A549 (cell line): ENCODE measurements around the gene USP15. TPM values are rescaled to one million over a fixed set of nuclear protein-coding genes. Genes with fewer than 3 reads are reported as not detected.

ENCODE experiments used
- ATAC-seq, 2 experiments: fragments of 200-7000 bp in 1 of 2; fragments of >200 bp in 1 of 2; cut with Nextera tagmentation in 1 of 2; cut with Tn5 transposase in 1 of 2; 3 replicates each; pipeline versions ENCODE4 v1.8.0 to v1.9.1; 2018 to 2020; ENCODE audit warnings: mild to moderate bottlenecking in 1 of 2, moderate library complexity in 1 of 2
- CTCF ChIA-PET: fragments of 300-600 bp; sonication (Branson Sonifier 250); formaldehyde crosslinking; extraction: SDS; loops from one replicate; lab custom pipeline; 2021; ENCODE audit warnings: antibody characterized with exemption, inconsistent platforms; lab: Yijun Ruan, JAX
- POLR2A ChIA-PET: fragments of 350-600 bp; formaldehyde crosslinking; extraction: SDS; loops from one replicate; lab custom pipeline; 2021; ENCODE audit warnings: antibody characterized with exemption, inconsistent platforms; lab: Yijun Ruan, JAX
- DNase-seq, 2 experiments: peaks; one replicate each; pipeline versions ENCODE4 v3.0.0 to v3.0.0-alpha.2; 2011 to 2016; ENCODE audit warnings: low read depth in 1 of 2, low spot score in 1 of 2
- FAIRE-seq: peaks from 2 replicates; lab custom pipeline; 2011; peaks lifted over from hg19 to GRCh38; lab: Jason Lieb, UNC
- H3K27ac ChIP-seq, 2 experiments: fragments of >200 bp; sonication (Bioruptor Twin); formaldehyde crosslinking; 3 replicates each; pipeline ENCODE4 v1.5.1; 2016 to 2017
- H3K4me1 ChIP-seq: fragments of >200 bp; sonication (Bioruptor Twin); formaldehyde crosslinking; 3 replicates; pipeline ENCODE4 v1.6.1; 2016
- H3K4me2 ChIP-seq: fragments of >200 bp; sonication (Bioruptor Twin); formaldehyde crosslinking; 3 replicates; pipeline ENCODE4 v1.6.1; 2016
- H3K4me3 ChIP-seq: fragments of >200 bp; sonication (Bioruptor Twin); formaldehyde crosslinking; 3 replicates; pipeline ENCODE4 v1.5.1; 2016
- H3K9me3 ChIP-seq: fragments of >200 bp; sonication (Bioruptor Twin); formaldehyde crosslinking; 3 replicates; pipeline ENCODE4 v1.6.1; 2016
- ATOH8 ChIP-seq: fragments of 250-450 bp; sonication (Bioruptor Pico); IDR thresholded peaks from 2 replicates; pipeline ENCODE4 v1.5.0; 2020; ENCODE audit warnings: low read depth, mild to moderate bottlenecking, moderate library complexity
- BCL3 ChIP-seq: fragments of >200 bp; sonication (Bioruptor Twin); formaldehyde crosslinking; IDR thresholded peaks from 3 replicates; pipeline ENCODE4 v1.6.1; 2016
- CBX2 ChIP-seq: fragments of 200-600 bp; sonication (generic); IDR thresholded peaks from 2 replicates; pipeline ENCODE4 v1.6.1; 2016; ENCODE audit warnings: low read depth, mild to moderate bottlenecking, borderline replicate concordance
- CHD2 ChIP-seq: fragments of 150-350 bp; IDR thresholded peaks from 2 replicates; pipeline ENCODE4 v1.6.1; 2014; ENCODE audit warnings: low read length; ENCODE audit not compliant: partially characterized antibody
- EHF ChIP-seq: fragments of 250-450 bp; sonication (Bioruptor Pico); IDR thresholded peaks from 2 replicates; pipeline ENCODE4 v1.5.0; 2020; ENCODE audit warnings: mild to moderate bottlenecking
- EHMT2 ChIP-seq: fragments of 200-600 bp; sonication (generic); IDR thresholded peaks from 2 replicates; pipeline ENCODE4 v1.6.1; 2016; ENCODE audit warnings: antibody characterized with exemption, low read depth, mild to moderate bottlenecking, moderate library complexity
- ESRRA ChIP-seq: fragments of 150-350 bp; IDR thresholded peaks from 2 replicates; pipeline ENCODE4 v1.6.1; 2014; ENCODE audit warnings: mild to moderate bottlenecking, low read length, borderline replicate concordance
- FOSB ChIP-seq: fragments of 250-450 bp; sonication (Bioruptor Pico); IDR thresholded peaks from 2 replicates; pipeline ENCODE4 v1.5.0; 2020; ENCODE audit warnings: mild to moderate bottlenecking, moderate library complexity
- FOXS1 ChIP-seq: fragments of 250-450 bp; sonication (Bioruptor Pico); IDR thresholded peaks from 2 replicates; pipeline ENCODE4 v1.5.0; 2020; ENCODE audit warnings: mild to moderate bottlenecking, moderate library complexity
- GATA3 ChIP-seq: IDR thresholded peaks from 2 replicates; pipeline ENCODE4 v1.6.1; 2012; ENCODE audit warnings: borderline replicate concordance
- HDAC2 ChIP-seq: fragments of 200-600 bp; sonication (generic); IDR thresholded peaks from 2 replicates; pipeline ENCODE4 v1.6.1; 2016
- HEYL ChIP-seq: fragments of 250-450 bp; sonication (Bioruptor Pico); IDR thresholded peaks from 2 replicates; pipeline ENCODE4 v1.8.0; 2021; ENCODE audit warnings: mild to moderate bottlenecking, moderate library complexity
- HOXB13 ChIP-seq: fragments of 250-450 bp; sonication (Bioruptor Pico); IDR thresholded peaks from 2 replicates; pipeline ENCODE4 v1.5.0; 2020; ENCODE audit warnings: low read depth, mild to moderate bottlenecking, moderate library complexity
- JUN ChIP-seq, 2 experiments: fragments of >200 bp; sonication (Bioruptor Twin); formaldehyde crosslinking; IDR thresholded peaks; 2 replicates in 1 of 2; 3 replicates in 1 of 2; pipeline ENCODE4 v1.6.1; 2016 to 2017
- KDM5A ChIP-seq: fragments of 200-600 bp; sonication (generic); IDR thresholded peaks from 2 replicates; pipeline ENCODE4 v1.6.1; 2016; ENCODE audit warnings: antibody characterized with exemption, mild to moderate bottlenecking
- MAFK ChIP-seq: fragments of 450-650 bp; IDR thresholded peaks from 2 replicates; pipeline ENCODE4 v1.6.1; 2014; ENCODE audit not compliant: partially characterized antibody
- MAZ ChIP-seq: fragments of 150-350 bp; IDR thresholded peaks from 2 replicates; pipeline ENCODE4 v1.6.1; 2014; ENCODE audit warnings: antibody characterized with exemption, low read depth, low read length, borderline replicate concordance
- NFE2L2 ChIP-seq: fragments of 150-350 bp; conservative IDR thresholded peaks from 2 replicates; pipeline ENCODE4 v1.6.1; 2014; ENCODE audit warnings: low read length
- PHF8 ChIP-seq: fragments of 200-600 bp; sonication (generic); IDR thresholded peaks from 2 replicates; pipeline ENCODE4 v1.6.1; 2016; ENCODE audit warnings: low read depth, mild to moderate bottlenecking, antibody characterized with exemption, moderate library complexity, borderline replicate concordance
- POLR2AphosphoS2 ChIP-seq: conservative IDR thresholded peaks from 2 replicates; pipeline ENCODE4 v1.6.1; 2012; ENCODE audit warnings: low read length, improper control_type of control experiment, inconsistent platforms
- RNF2 ChIP-seq: fragments of 200-600 bp; sonication (generic); IDR thresholded peaks from 2 replicates; pipeline ENCODE4 v1.6.1; 2016; ENCODE audit warnings: low read depth, mild to moderate bottlenecking, antibody characterized with exemption, moderate library complexity, borderline replicate concordance
- WGBS: methylation state at CpG from one replicate; pipeline ENCODE4 v1.1.6; 2017; ENCODE audit errors: missing lambda C conversion rate; 5-methylcytosine and 5-hydroxymethylcytosine counted together
- polyA plus RNA-seq, 4 experiments: library from polyadenylated mRNA; depleted of rRNA in 3 of 4; stranded (reverse); fragments of >200 nt; fragmentation: RNase III in 1 of 4; extraction: RNeasy Plus Mini Kit Qiagen cat#74134 plus additional on column Dnase treatment in 1 of 4; gene quantifications; 2 replicates in 3 of 4; 3 replicates in 1 of 4; pipeline ENCODE4 v1.2.3, GENCODE V29; 2011 to 2017
- TF ChIP-seq, protein P1 (sequence below): IDR thresholded peaks from 2 replicates; pipeline ENCODE4 v1.6.1; 2012; ENCODE audit warnings: low read depth, borderline replicate concordance
- TF ChIP-seq, protein P2 (sequence below): IDR thresholded peaks from 2 replicates; pipeline ENCODE4 v1.6.1; 2012
- TF ChIP-seq, protein P3 (sequence below): fragments of 200-600 bp; sonication (generic); IDR thresholded peaks from 2 replicates; pipeline ENCODE4 v1.6.1; 2016; ENCODE audit warnings: antibody characterized with exemption, mild to moderate bottlenecking, moderate library complexity

The USP15 gene
- polyA plus RNA-seq, 2 of the 4 experiments (the other 2 are of a cell fraction) = 30.4 to 67.6 TPM

GRCh38 chr12:62239571-62239970 is 20.6 kb upstream of the USP15 start:
- ChIA-PET CTCF (no interaction called here), POLR2A (no interaction called here)
- DNase-seq = no peak
- no peaks in the 10 kb centered on the region for H3K4me1 ChIP-seq
- no peak overlapping the region for H3K4me2 ChIP-seq
- H3K4me3 ChIP-seq = no peak overlapping the region
- FAIRE-seq = no peak
- no peak overlapping the region for H3K27ac ChIP-seq
- no peaks in the 10 kb centered on the region; the same call in 2 of the 3 replicates for H3K9me3 ChIP-seq
- 44% methylated on average over 2 of the region's 2 CpGs for WGBS
- ATAC-seq = no peak
- TF ChIP-seq HEYL (no peak), NFE2L2 (no peak), RNF2 (no peak), JUN (IDR thresholded peaks at IDR 0.05) (no peak), FOSB (CRISPR knock-in tag) (no peak), PHF8 (no peak), EHMT2 (no peak), BCL3 (no peak), FOXS1 (no peak), CBX2 (no peak), GATA3 (no peak), KDM5A (no peak), CHD2 (no peak), MAZ (no peak), POLR2AphosphoS2 (no peak), HOXB13 (CRISPR knock-in tag) (no peak), ESRRA (no peak), HDAC2 (no peak)
- TF ChIP-seq, protein P1, sequence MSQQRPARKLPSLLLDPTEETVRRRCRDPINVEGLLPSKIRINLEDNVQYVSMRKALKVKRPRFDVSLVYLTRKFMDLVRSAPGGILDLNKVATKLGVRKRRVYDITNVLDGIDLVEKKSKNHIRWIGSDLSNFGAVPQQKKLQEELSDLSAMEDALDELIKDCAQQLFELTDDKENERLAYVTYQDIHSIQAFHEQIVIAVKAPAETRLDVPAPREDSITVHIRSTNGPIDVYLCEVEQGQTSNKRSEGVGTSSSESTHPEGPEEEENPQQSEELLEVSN = no peak
- TF ChIP-seq, protein P2, sequence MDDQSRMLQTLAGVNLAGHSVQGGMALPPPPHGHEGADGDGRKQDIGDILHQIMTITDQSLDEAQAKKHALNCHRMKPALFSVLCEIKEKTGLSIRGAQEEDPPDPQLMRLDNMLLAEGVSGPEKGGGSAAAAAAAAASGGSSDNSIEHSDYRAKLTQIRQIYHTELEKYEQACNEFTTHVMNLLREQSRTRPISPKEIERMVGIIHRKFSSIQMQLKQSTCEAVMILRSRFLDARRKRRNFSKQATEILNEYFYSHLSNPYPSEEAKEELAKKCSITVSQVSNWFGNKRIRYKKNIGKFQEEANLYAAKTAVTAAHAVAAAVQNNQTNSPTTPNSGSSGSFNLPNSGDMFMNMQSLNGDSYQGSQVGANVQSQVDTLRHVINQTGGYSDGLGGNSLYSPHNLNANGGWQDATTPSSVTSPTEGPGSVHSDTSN = no peak

DNA sequence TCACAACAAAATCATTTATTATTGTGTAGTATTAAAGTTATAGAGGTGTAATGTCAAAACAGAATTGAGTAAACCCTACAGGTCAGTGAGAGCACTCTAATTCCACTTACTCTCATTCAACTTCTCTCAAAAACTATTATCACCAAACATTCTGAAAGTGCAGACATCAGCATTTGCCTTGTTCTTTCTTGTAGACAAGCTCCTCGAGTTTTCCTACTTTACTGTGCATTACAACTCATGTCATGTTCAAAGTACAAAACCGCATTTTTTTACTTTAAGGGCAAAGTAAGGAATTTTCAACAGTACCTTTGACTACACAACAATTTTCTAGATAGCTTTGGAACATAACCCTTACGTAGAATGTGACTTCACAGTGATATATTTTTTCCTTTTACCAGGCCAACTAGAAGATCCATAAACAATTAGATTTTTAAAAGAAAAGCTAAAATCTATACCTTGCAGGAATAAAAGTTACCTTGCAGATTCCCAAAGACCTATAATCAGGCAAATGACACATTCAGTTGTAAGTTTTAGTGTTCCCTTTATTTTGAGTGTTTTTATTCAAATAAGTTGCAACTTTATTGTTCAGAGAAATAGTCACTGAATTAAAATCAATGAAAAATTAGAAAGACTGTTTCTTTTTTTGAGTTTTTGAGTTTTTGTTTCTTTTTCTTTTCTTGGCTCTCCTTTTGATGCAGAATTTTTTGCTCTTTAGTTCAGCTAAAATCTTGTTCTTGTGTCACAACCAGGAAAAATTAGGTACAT is 12.7 kb upstream of the USP15 start:
- FAIRE-seq = no peak
- H3K4me2 ChIP-seq = no peak overlapping the region
- no peaks in the 10 kb centered on the region for H3K9me3 ChIP-seq
- ATAC-seq = no peak
- H3K4me1 ChIP-seq = no peaks in the 10 kb centered on the region
- H3K27ac ChIP-seq = no peak overlapping the region
- no peak for TF ChIP-seq EHF (CRISPR knock-in tag)
- TF ChIP-seq, protein P3, sequence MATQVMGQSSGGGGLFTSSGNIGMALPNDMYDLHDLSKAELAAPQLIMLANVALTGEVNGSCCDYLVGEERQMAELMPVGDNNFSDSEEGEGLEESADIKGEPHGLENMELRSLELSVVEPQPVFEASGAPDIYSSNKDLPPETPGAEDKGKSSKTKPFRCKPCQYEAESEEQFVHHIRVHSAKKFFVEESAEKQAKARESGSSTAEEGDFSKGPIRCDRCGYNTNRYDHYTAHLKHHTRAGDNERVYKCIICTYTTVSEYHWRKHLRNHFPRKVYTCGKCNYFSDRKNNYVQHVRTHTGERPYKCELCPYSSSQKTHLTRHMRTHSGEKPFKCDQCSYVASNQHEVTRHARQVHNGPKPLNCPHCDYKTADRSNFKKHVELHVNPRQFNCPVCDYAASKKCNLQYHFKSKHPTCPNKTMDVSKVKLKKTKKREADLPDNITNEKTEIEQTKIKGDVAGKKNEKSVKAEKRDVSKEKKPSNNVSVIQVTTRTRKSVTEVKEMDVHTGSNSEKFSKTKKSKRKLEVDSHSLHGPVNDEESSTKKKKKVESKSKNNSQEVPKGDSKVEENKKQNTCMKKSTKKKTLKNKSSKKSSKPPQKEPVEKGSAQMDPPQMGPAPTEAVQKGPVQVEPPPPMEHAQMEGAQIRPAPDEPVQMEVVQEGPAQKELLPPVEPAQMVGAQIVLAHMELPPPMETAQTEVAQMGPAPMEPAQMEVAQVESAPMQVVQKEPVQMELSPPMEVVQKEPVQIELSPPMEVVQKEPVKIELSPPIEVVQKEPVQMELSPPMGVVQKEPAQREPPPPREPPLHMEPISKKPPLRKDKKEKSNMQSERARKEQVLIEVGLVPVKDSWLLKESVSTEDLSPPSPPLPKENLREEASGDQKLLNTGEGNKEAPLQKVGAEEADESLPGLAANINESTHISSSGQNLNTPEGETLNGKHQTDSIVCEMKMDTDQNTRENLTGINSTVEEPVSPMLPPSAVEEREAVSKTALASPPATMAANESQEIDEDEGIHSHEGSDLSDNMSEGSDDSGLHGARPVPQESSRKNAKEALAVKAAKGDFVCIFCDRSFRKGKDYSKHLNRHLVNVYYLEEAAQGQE = no peak
- TF ChIP-seq ATOH8 (CRISPR knock-in tag) = no peak
- peak; percentile 65 for TF ChIP-seq MAFK
- ChIA-PET CTCF (interaction anchor here (1.3 kb wide), 2 partner anchors 13 to 37 kb away, joined by 3 read pairs; no protein-coding TSS in a partner anchor), POLR2A (no interaction called here)
- H3K4me3 ChIP-seq = no peak overlapping the region
- WGBS = 56% methylated on average over 3 of the region's 3 CpGs
- no peak for DNase-seq
